Measurements from ENCODE around the gene CHTF8.
"Not testable (repeated sequence)": the region's sequence is repeated elsewhere in the genome, so short reads cannot be mapped to it uniquely, and the experiment has no call there.

Gene CHTF8

GRCh38 chr16:69139464-69139863, 7.1 kb upstream of the CHTF8 start:
- not testable (repeated sequence) for DNase-seq (ENCODE audit: low read depth in 3 of 3)

- no peak for DNase-seq (ENCODE audit: low read depth in 3 of 3)
Measured at GRCh38 chr16:69138608-69139007, 6.2 kb upstream of the CHTF8 start.

GRCh38 chr16:69133373-69133954, 1.1 kb upstream of the CHTF8 start:
- no peak for DNase-seq (ENCODE audit: low read depth in 3 of 3)

- DNase-seq (ENCODE audit: low read depth in 3 of 3) = peak; percentile 62 to 78 (median 67)
Measured at GRCh38 chr16:69131839-69132423, 457 bp downstream of the CHTF8 start.

GRCh38 chr16:69131167-69131838, 1.1 kb downstream of the CHTF8 start:
- no peak for DNase-seq (ENCODE audit: low read depth in 3 of 3)

GRCh38 chr16:69130461-69130860, 1.9 kb downstream of the CHTF8 start:
- no peak for DNase-seq (ENCODE audit: low read depth in 3 of 3)

- DNase-seq (ENCODE audit: low read depth in 3 of 3) = no peak
Measured at GRCh38 chr16:69127966-69128510, 4.3 kb downstream of the CHTF8 start.

- DNase-seq (ENCODE audit: low read depth in 3 of 3) = not testable (repeated sequence)
Measured at GRCh38 chr16:69126801-69127200, 5.6 kb downstream of the CHTF8 start.

GRCh38 chr16:69126221-69126620, 6.2 kb downstream of the CHTF8 start:
- no peak for DNase-seq (ENCODE audit: low read depth in 3 of 3)

GRCh38 chr16:69124961-69125360, 7.4 kb downstream of the CHTF8 start:
- DNase-seq (ENCODE audit: low read depth in 3 of 3) = not testable (repeated sequence)

- DNase-seq (ENCODE audit: low read depth in 3 of 3) = not testable (repeated sequence)
Measured at GRCh38 chr16:69124406-69124805, 8.0 kb downstream of the CHTF8 start.

- peak in 2 of 3 donors; percentile 35 to 60 for DNase-seq (ENCODE audit: low read depth in 3 of 3)
Measured at GRCh38 chr16:69123910-69124309, 8.5 kb downstream of the CHTF8 start.

GRCh38 chr16:69120096-69120664, 12.2 kb downstream of the CHTF8 start:
- DNase-seq (ENCODE audit: low read depth in 3 of 3) = no peak

- DNase-seq (ENCODE audit: low read depth in 3 of 3) = no peak
Measured at GRCh38 chr16:69119536-69119935, 12.9 kb downstream of the CHTF8 start.

GRCh38 chr16:69118994-69119393, 13.4 kb downstream of the CHTF8 start:
- no peak for DNase-seq (ENCODE audit: low read depth in 3 of 3)

- no peak for DNase-seq (ENCODE audit: low read depth in 3 of 3)
Measured at GRCh38 chr16:69118468-69118867, 13.9 kb downstream of the CHTF8 start.

GRCh38 chr16:69116906-69117305, 15.5 kb downstream of the CHTF8 start:
- DNase-seq (ENCODE audit: low read depth in 3 of 3) = no peak

- DNase-seq (ENCODE audit: low read depth in 3 of 3) = no peak
Measured at GRCh38 chr16:69116256-69116875, 16.0 kb downstream of the CHTF8 start.

- no peak for DNase-seq (ENCODE audit: low read depth in 3 of 3)
Measured at GRCh38 chr16:69115837-69116236, 16.6 kb downstream of the CHTF8 start.

GRCh38 chr16:69115361-69115760, 17.0 kb downstream of the CHTF8 start:
- no peak for DNase-seq (ENCODE audit: low read depth in 3 of 3)

- no peak for DNase-seq (ENCODE audit: low read depth in 3 of 3)
Measured at GRCh38 chr16:69114976-69115355, 17.4 kb downstream of the CHTF8 start.

GRCh38 chr16:69114346-69114975, 17.9 kb downstream of the CHTF8 start:
- no peak for DNase-seq (ENCODE audit: low read depth in 3 of 3)
